Measurements from ENCODE around the gene TMEM147.

DNA sequence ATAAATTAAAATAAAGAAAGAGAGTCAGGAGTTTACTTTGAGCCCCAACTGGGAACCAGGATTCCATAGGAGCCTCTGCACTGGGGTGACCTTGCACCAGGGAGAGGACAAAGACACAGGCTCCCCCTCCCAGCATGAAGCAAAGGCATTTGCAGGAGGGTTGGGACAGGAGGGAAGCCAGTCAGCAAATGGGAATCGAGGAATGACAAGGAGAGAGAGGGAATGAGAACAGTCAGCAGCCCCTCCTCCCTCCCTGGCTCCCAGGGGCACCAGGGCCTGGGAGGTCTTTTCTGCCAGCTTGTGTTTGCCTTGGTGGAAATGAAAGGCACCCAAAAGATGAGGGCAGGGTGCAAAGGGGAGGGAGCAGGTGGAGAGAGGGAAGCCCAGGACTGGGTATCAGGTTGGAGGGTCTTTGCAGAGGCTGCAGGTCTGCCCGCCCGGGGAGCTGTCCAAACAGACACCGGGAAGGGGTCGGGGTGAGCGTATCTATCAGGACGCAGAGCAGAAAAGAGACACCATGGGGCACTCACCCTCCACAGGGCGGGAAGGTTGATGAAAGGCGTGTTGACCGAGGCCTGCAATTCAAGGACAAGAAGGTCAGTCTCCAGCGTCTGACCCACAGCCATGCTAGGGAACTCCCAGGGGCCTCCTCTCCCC is 21.1 kb upstream of the TMEM147 start:
- no peak for TF ChIP-seq POLR2A (IDR thresholded peaks at IDR 0.05)
- TF ChIP-seq, protein P1, sequence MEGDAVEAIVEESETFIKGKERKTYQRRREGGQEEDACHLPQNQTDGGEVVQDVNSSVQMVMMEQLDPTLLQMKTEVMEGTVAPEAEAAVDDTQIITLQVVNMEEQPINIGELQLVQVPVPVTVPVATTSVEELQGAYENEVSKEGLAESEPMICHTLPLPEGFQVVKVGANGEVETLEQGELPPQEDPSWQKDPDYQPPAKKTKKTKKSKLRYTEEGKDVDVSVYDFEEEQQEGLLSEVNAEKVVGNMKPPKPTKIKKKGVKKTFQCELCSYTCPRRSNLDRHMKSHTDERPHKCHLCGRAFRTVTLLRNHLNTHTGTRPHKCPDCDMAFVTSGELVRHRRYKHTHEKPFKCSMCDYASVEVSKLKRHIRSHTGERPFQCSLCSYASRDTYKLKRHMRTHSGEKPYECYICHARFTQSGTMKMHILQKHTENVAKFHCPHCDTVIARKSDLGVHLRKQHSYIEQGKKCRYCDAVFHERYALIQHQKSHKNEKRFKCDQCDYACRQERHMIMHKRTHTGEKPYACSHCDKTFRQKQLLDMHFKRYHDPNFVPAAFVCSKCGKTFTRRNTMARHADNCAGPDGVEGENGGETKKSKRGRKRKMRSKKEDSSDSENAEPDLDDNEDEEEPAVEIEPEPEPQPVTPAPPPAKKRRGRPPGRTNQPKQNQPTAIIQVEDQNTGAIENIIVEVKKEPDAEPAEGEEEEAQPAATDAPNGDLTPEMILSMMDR (IDR thresholded peaks at IDR 0.05): no peak
